Myocyte (in vitro differentiated cells): ENCODE measurements around the gene RNF152. TPM values are rescaled to one million over a fixed set of nuclear protein-coding genes. Genes with fewer than 3 reads are reported as not detected.
"Not testable (repeated sequence)": the region's sequence is repeated elsewhere in the genome, so short reads cannot be mapped to it uniquely, and the experiment has no call there.

Experiments used
- DNase-seq: peaks from one replicate; pipeline ENCODE4 v3.0.0-alpha.2; 2012; ENCODE audit warnings: low read depth
- total RNA-seq: library from RNA; depleted of rRNA; stranded (reverse); fragments of >200 nt; gene quantifications from 2 replicates; pipeline ENCODE4 v1.2.3, GENCODE V29; 2014

RNF152 gene
- total RNA-seq, 1 donor from 2014 or later, result 6.8 TPM

GRCh38 chr18:61822879-61823278, 69.9 kb downstream of the RNF152 start:
- no peak for DNase-seq

- no peak for DNase-seq
Measured at GRCh38 chr18:61821748-61822147, 71.1 kb downstream of the RNF152 start.

GRCh38 chr18:61820882-61821281, 71.9 kb downstream of the RNF152 start:
- DNase-seq, result no peak

- DNase-seq, result no peak
Measured at GRCh38 chr18:61817086-61817485, 75.7 kb downstream of the RNF152 start.

GRCh38 chr18:61815885-61816470, 76.8 kb downstream of the RNF152 start:
- no peak for DNase-seq

GRCh38 chr18:61808286-61808685, 84.5 kb downstream of the RNF152 start:
- no peak for DNase-seq

- no peak for DNase-seq
Measured at GRCh38 chr18:61803393-61803792, 89.4 kb downstream of the RNF152 start.

- no peak for DNase-seq
Measured at GRCh38 chr18:61797696-61798590, 94.9 kb downstream of the RNF152 start.

- no peak for DNase-seq
Measured at GRCh38 chr18:61791031-61791430, 101.8 kb downstream of the RNF152 start.

GRCh38 chr18:61787011-61787670, 105.7 kb downstream of the RNF152 start:
- not testable (repeated sequence) for DNase-seq

- DNase-seq, result no peak
Measured at GRCh38 chr18:61785588-61785987, 107.2 kb downstream of the RNF152 start.

GRCh38 chr18:61784834-61785233, 108.0 kb downstream of the RNF152 start:
- no peak for DNase-seq

GRCh38 chr18:61782545-61782944, 110.3 kb downstream of the RNF152 start:
- DNase-seq, result no peak

GRCh38 chr18:61776201-61776600, 116.6 kb downstream of the RNF152 start:
- not testable (repeated sequence) for DNase-seq

GRCh38 chr18:61774846-61775245, 118.0 kb downstream of the RNF152 start:
- no peak for DNase-seq

GRCh38 chr18:61772293-61772848, 120.4 kb downstream of the RNF152 start:
- no peak for DNase-seq

- DNase-seq, result no peak
Measured at GRCh38 chr18:61771861-61772260, 120.9 kb downstream of the RNF152 start.

GRCh38 chr18:61770279-61770678, 122.5 kb downstream of the RNF152 start:
- DNase-seq, result no peak

- DNase-seq, result no peak
Measured at GRCh38 chr18:61766266-61766884, 126.4 kb downstream of the RNF152 start.

GRCh38 chr18:61765097-61765496, 127.7 kb downstream of the RNF152 start:
- DNase-seq, result no peak

- DNase-seq, result no peak
Measured at GRCh38 chr18:61764381-61764780, 128.4 kb downstream of the RNF152 start.
